Transverse colon (tissue), 4 donors: Measurements from ENCODE around the gene GMPPA. TPM values are rescaled to one million over a fixed set of nuclear protein-coding genes. Genes with fewer than 3 reads are reported as not detected.

ENCODE experiments used
- DNase-seq: peaks from one replicate; pipeline ENCODE4 v3.0.0-alpha.2; 2019
- H3K27ac ChIP-seq, 4 donors: fragments of 200-600 bp; sonication (generic); 2 replicates each; pipeline ENCODE4 v1.5.1; 2016 to 2018; ENCODE audit warnings: inconsistent platforms in 4 of 4
- H3K27me3 ChIP-seq: fragments of 200-600 bp; sonication (generic); 2 replicates; pipeline ENCODE4 v1.5.1; 2017; ENCODE audit warnings: inconsistent platforms
- H3K36me3 ChIP-seq, 4 donors: fragments of 200-600 bp; sonication (generic); 2 replicates each; pipeline ENCODE4 v1.5.1; 2017 to 2019; ENCODE audit warnings: inconsistent platforms in 4 of 4
- H3K4me1 ChIP-seq, 4 donors: fragments of 200-600 bp; sonication (generic); 2 replicates each; pipeline ENCODE4 v1.5.1; 2017 to 2020; ENCODE audit warnings: inconsistent platforms in 4 of 4
- H3K4me3 ChIP-seq, 4 donors: fragments of 200-600 bp; sonication (generic); 1 replicate in 1 of 4; 2 replicates in 3 of 4; pipeline versions ENCODE4 v1.5.1 to v1.6.1; 2017 to 2019; ENCODE audit warnings: inconsistent platforms in 4 of 4
- H3K9me3 ChIP-seq, 2 donors: fragments of 200-600 bp; sonication (generic); 2 replicates each; pipeline ENCODE4 v1.5.1; 2017 to 2019; ENCODE audit warnings: inconsistent platforms in 2 of 2
- CTCF ChIP-seq, 5 experiments: fragments of 200-600 bp in 3 of 5; fragments of 450-650 bp in 2 of 5; sonication (generic) in 3 of 5; IDR thresholded peaks; 1 replicate in 2 of 5; 2 replicates in 3 of 5; pipeline ENCODE4 v1.5.1; 2016 to 2017; ENCODE audit warnings: antibody characterized with exemption in 5 of 5, inconsistent platforms in 3 of 5, mild to moderate bottlenecking in 2 of 5, moderate library complexity in 1 of 5
- EP300 ChIP-seq: sonication (generic); formaldehyde crosslinking; IDR thresholded peaks from one replicate; pipeline ENCODE4 v1.6.1; 2017; ENCODE audit warnings: antibody characterized with exemption, low read depth
- POLR2A ChIP-seq: fragments of 450-650 bp; IDR thresholded peaks from one replicate; pipeline ENCODE4 v1.6.1; 2016; ENCODE audit warnings: antibody characterized with exemption, mild to moderate bottlenecking, moderate library complexity
- POLR2AphosphoS5 ChIP-seq, 3 donors: sonication (generic); formaldehyde crosslinking; IDR thresholded peaks; one replicate each; pipeline ENCODE4 v1.6.1; 2016; ENCODE audit warnings: antibody characterized with exemption in 3 of 3
- WGBS, 2 donors: methylation state at CpG; one replicate each; pipeline ENCODE4 v1.1.5; 2018; ENCODE audit warnings: low coverage in 1 of 2; 5-methylcytosine and 5-hydroxymethylcytosine counted together
- in situ Hi-C, 4 donors: fragments of 200-750 bp; cut with MboI; loops; one replicate each; pipeline versions ENCODE4 v1.15.0 to v1.15.1; 2017; ENCODE audit warnings: low sequenced_read_pairs in 3 of 4, low pct_ligation_motif_present in 1 of 4, low pct_unique_long_range_greater_than_20kb in 1 of 4
- intact Hi-C: fragments of 100-400 bp; cut with DNase I; formaldehyde crosslinking; loops from one replicate; pipeline ENCODE4 v1.15.1; 2023; ENCODE audit warnings: low total_unique reads
- total RNA-seq, 4 donors: library from RNA; depleted of rRNA; stranded (reverse); fragments of >200 nt; gene quantifications; one replicate each; pipeline ENCODE4 v1.1.0, GENCODE V29; 2016

Gene GMPPA
- total RNA-seq, 4 donors from 2014 or later, result 25.1 to 41.1 (median 36.4) TPM

DNA sequence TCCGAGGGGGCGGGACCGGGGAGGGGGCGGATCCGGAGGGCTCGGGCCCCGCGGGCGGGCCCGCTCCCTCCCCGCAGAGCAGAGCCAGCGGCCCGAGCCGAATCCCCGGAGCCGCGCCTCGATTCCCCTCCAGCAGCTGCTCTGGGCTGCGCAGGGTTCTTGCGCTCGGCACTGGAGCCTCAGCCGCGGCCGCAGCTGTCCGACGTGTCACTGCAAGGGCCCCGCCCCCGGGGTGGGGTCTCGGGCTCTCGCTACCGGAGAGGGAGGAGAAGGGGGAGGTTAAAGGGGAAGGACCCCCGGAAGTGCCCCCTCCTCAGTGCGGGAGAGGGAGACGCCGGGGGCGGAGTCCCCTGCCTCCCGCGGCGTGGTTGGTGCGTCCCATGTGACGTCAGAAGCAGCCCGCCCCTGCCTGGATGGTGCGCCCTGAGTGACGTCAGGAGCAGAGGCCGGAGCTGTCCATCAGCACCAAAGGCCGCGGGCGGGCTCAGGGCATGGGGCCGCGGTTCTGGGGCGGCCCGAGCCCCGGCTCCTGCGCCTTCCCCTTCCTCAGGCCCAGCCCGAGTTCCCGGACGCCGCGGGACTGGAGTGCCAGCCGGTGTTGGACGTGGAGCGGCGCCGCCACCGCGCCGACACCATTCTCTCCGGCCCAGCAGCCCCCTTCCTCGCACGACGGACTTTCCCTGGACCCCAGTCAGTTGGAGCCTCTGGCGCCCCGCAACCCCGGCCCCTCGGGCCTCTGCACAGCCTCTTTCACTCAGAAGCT lies 45.1 kb downstream of the GMPPA start, which contains the start of the genes CHPF and TMEM198:
Gene CHPF (minus strand): TSS at position 214 of the 763 bp plus-strand sequence. CDS start 271 bp downstream, outside the sequence.
Gene TMEM198 (plus strand): TSS at position 433 of the 763 bp plus-strand sequence. CDS start 700 bp downstream, outside the sequence.
- 3% methylated on average over 49 of the region's 75 CpGs; no CpG with 5 or more reads in 1 of the 2 donors for WGBS, 2 donors
- Histone ChIP-seq H3K4me3 (peak within 1 kb of the TSS; percentile 46 to 82 (median 74)), H3K27ac (peak within 1 kb of the TSS; percentile 92 to 97 (median 94)), H3K27me3 (no peaks in the 10 kb centered on the region), H3K36me3 (peaks cover 0 to 4% (median 0%) of the 10 kb centered on the region in 4 donors), H3K9me3 (no peaks in the 10 kb centered on the region), H3K4me1 (peaks cover 11 to 30% (median 22%) of the 10 kb centered on the region in 4 donors)
- DNase-seq, result peak; percentile 98
- in situ Hi-C loops (no loop called here), intact Hi-C loops (no loop called here)
- TF ChIP-seq EP300 (no peak), POLR2AphosphoS5 (IDR thresholded peaks at IDR 0.05) (peak; percentile 53 to 79 (median 78)), POLR2A (peak; percentile 72)

DNA sequence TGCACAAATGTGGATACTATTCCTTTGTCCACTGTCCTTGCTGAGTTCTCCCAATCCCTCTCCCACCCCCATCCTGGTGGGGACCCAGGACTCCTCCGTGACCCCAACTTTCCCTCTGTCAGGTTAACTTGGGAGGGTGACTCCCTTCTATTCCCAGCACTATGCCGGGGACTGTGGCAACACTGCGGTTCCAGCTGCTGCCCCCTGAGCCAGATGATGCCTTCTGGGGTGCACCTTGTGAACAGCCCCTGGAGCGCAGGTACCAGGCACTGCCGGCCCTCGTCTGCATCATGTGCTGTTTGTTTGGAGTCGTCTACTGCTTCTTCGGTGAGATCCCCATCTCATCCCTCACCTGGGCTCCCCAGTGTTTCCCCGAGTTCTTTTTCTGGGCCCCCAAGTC lies 45.9 kb downstream of the GMPPA start:
- TF ChIP-seq CTCF (IDR thresholded peaks at IDR 0.05) (no peak), EP300 (no peak), POLR2AphosphoS5 (IDR thresholded peaks at IDR 0.05) (no peak), POLR2A (no peak)
- H3K4me1 ChIP-seq, result peaks cover 11 to 30% (median 22%) of the 10 kb centered on the region in 4 donors
- H3K27me3 ChIP-seq, result no peaks in the 10 kb centered on the region
- H3K9me3 ChIP-seq, result no peaks in the 10 kb centered on the region
- in situ Hi-C loops (no loop called here), intact Hi-C loops (no loop called here)
- peak overlapping the region in 1 of 4 donors; percentile 75 for H3K4me3 ChIP-seq
- H3K27ac ChIP-seq, result peak overlapping the region in 3 of 4 donors; percentile 92 to 94 (median 94)
- H3K36me3 ChIP-seq, result peaks cover 0 to 3% (median 0%) of the 10 kb centered on the region in 4 donors
- no peak for DNase-seq
- WGBS, 2 donors, result 54 to 100% methylated on average over 1 to 9 of the region's 9 CpGs

GRCh38 chr2:219545295-219545942 lies 46.7 kb downstream of the GMPPA start:
- Histone ChIP-seq H3K4me1 (peaks cover 11 to 30% (median 22%) of the 10 kb centered on the region in 4 donors), H3K27ac (no peak overlapping the region), H3K4me3 (no peak overlapping the region), H3K36me3 (no peaks in the 10 kb centered on the region), H3K9me3 (no peaks in the 10 kb centered on the region), H3K27me3 (peaks cover under 1% of the 10 kb centered on the region)
- WGBS, 2 donors, result 66% methylated on average over 3 of the region's 3 CpGs; no CpG with 5 or more reads in 1 of the 2 donors
- intact Hi-C loops (no loop called here), in situ Hi-C loops (no loop called here)
- TF ChIP-seq CTCF (IDR thresholded peaks at IDR 0.05) (no peak), POLR2A (no peak), EP300 (no peak), POLR2AphosphoS5 (IDR thresholded peaks at IDR 0.05) (no peak)
- no peak for DNase-seq

DNA sequence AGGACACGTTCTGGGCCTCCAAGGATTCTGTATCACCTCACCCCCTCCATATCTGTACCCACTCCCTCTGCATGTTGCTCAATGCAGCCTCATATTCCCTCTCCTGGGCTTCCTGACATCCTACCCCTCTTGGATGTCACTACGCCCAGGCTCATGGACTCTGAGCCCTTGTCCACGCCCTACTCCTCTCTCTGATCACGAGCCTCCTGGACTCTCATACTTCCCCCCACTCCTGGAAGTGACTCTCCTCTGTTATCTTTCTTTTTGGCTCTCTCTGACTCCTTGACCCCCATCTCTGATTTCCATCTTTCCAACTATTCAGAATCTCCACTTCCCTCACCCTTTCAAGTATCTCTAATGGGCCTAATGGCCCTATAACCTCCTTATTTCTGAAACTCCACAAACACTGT lies 47.3 kb downstream of the GMPPA start:
- Histone ChIP-seq H3K4me1 (peaks cover 11 to 30% (median 22%) of the 10 kb centered on the region in 4 donors), H3K27me3 (peaks cover 6% of the 10 kb centered on the region), H3K27ac (no peak overlapping the region), H3K4me3 (no peak overlapping the region), H3K36me3 (no peaks in the 10 kb centered on the region), H3K9me3 (no peaks in the 10 kb centered on the region)
- no peak for DNase-seq
- TF ChIP-seq POLR2AphosphoS5 (IDR thresholded peaks at IDR 0.05) (no peak), EP300 (no peak), CTCF (IDR thresholded peaks at IDR 0.05) (no peak), POLR2A (no peak)
- WGBS, 2 donors, result 48 to 64% methylated on average over 3 to 4 of the region's 4 CpGs
- intact Hi-C loops, result no loop called here
- in situ Hi-C loops, result no loop called here
